ENCODE measurements around the gene CHST15. TPM values are rescaled to one million over a fixed set of nuclear protein-coding genes. Genes with fewer than 3 reads are reported as not detected.

The CHST15 gene
- total and polyA plus RNA-seq, 7 donors = 2.4 to 57.9 (median 29.9) TPM

DNA sequence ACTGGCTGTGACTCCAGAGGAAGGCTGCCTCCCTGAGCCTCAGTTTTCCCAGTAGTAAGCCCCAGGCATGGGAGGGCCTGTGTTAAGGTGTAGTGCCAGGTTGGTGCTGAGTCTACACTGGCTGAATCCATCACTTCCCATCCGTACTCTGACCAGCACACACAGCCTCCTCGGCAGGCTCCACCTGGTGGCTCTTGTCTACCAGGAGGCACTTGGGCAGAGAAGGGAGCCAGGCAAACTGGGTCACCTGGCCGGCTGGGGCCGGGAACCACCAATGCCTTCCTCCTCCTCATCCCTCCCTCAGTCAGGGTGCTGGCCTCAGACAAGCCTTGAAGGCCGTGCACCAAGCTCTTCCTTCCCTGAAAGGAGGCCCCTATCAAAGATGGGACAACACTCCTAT is 75.7 kb downstream of the CHST15 start:
- H3K27me3 ChIP-seq = no peaks in the 10 kb centered on the region
- H3K36me3 ChIP-seq = peaks cover 4 to 43% (median 8%) of the 10 kb centered on the region in 4 donors
- DNase-seq = no peak
- TF ChIP-seq POLR2AphosphoS5 (IDR thresholded peaks at IDR 0.05) (no peak), POLR2A (IDR thresholded peaks at IDR 0.05) (no peak), EP300 (IDR thresholded peaks at IDR 0.05) (no peak)
- TF ChIP-seq, protein P1, sequence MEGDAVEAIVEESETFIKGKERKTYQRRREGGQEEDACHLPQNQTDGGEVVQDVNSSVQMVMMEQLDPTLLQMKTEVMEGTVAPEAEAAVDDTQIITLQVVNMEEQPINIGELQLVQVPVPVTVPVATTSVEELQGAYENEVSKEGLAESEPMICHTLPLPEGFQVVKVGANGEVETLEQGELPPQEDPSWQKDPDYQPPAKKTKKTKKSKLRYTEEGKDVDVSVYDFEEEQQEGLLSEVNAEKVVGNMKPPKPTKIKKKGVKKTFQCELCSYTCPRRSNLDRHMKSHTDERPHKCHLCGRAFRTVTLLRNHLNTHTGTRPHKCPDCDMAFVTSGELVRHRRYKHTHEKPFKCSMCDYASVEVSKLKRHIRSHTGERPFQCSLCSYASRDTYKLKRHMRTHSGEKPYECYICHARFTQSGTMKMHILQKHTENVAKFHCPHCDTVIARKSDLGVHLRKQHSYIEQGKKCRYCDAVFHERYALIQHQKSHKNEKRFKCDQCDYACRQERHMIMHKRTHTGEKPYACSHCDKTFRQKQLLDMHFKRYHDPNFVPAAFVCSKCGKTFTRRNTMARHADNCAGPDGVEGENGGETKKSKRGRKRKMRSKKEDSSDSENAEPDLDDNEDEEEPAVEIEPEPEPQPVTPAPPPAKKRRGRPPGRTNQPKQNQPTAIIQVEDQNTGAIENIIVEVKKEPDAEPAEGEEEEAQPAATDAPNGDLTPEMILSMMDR (IDR thresholded peaks at IDR 0.05) = no peak
- peak overlapping the region in 1 of 4 donors; percentile 38 for H3K27ac ChIP-seq
- 59 to 87% methylated on average over 5 of the region's 5 CpGs for WGBS, 2 donors
- H3K9me3 ChIP-seq = no peaks in the 10 kb centered on the region
- no peak overlapping the region for H3K4me3 ChIP-seq
- intact Hi-C loops (cut with DNase I) = no loop called here
- peaks cover 0 to 7% (median 0%) of the 10 kb centered on the region in 4 donors for H3K4me1 ChIP-seq

DNA sequence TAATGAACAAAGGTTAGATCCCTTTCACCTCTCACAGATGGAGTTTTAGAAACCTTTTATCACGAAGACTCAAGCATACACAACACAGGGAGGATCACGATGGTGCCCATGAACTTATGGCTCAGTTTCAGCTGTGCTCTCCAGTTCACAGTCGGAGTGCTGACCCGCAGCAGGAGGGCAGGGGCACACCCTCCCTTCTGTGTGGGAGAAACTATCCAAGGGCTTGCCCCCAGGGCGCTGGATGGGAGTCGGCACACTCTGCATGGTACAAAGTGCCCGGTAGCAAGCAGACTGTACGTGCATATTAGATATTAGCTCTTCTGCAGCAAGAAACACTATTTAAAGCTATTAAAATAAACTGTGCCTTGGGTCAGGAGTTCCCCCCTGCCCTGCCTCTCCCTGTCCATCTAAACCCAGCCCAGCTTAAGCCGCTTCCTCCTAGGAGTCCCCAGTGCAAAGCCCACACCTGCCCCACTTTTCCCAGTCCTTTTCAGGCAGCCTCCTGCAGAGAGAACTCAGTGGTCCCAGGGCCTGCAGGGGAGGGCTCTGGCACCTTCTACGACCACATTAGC is 76.5 kb downstream of the CHST15 start:
- Histone ChIP-seq H3K27me3 (no peaks in the 10 kb centered on the region), H3K27ac (peak overlapping the region in 1 of 4 donors; percentile 38), H3K4me3 (no peak overlapping the region), H3K36me3 (peaks cover 4 to 51% (median 11%) of the 10 kb centered on the region in 4 donors), H3K4me1 (peaks cover 0 to 7% (median 0%) of the 10 kb centered on the region in 4 donors), H3K9me3 (no peaks in the 10 kb centered on the region)
- WGBS, 2 donors = 55 to 75% methylated on average over 10 of the region's 10 CpGs
- intact Hi-C loops (cut with DNase I) = no loop called here
- DNase-seq = no peak
- TF ChIP-seq POLR2A (IDR thresholded peaks at IDR 0.05) (no peak), POLR2AphosphoS5 (IDR thresholded peaks at IDR 0.05) (no peak), EP300 (IDR thresholded peaks at IDR 0.05) (no peak)
- TF ChIP-seq, protein P1 (IDR thresholded peaks at IDR 0.05) = no peak

DNA sequence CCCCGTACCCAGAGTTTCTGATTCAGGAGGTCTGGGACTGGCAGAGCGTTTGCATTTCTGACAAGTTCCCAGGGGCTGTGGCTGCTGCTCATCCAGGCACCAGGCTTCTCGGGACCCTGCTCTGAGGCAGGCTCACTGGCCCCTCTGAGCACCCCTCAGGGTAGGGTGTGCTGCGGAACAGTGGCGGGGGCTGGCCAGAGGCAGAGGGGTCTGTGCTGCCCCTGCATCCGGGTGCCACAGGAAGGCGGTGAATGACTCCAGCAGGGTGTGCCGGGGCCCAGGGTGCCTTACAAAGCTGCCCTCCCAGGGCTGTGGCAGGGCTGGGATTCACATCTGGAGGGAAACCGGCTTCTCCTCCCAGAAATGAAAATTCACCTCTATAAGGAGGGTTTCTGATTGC is 77.4 kb downstream of the CHST15 start:
- H3K27ac ChIP-seq = peak overlapping the region in 1 of 4 donors; percentile 38
- 88 to 92% methylated on average over 9 of the region's 9 CpGs for WGBS, 2 donors
- intact Hi-C loops (cut with DNase I) = no loop called here

DNA sequence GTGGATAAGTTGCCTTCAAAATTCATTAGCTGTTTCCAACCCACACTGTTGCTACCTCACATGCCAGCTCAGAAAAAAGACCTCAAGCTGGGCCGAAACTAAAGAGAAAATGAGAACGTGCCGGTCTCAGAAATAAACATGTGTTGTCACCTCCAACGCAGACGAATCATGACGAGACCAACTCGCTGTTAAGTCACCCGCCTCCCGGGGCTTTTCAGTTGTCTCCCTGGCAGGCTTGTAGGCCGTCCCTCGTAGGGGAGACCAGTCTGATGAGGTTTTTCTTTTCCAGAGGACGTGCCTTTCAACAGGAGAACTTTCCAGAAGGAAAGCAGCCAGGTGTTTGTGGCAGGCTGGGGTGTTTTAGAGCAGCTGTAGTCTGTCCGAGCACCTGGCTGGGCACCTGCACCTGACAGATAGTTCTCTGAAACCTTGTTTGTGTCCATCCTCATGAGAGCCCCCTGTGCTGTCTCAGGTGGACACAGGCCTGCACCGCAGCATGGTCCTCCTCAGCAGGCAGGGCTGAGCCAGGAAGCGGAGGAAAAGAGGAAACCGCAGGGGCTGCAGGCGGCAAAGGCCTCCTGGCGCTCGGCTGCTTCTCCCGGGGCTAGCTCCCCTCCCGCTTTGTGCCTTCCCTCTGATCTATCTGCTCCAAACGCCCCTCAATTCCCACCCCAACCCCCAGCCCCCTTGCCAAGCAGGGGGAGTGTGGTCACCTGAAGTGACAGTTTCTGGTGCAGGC is 78.8 kb downstream of the CHST15 start:
- peak overlapping the region in 1 of 4 donors; percentile 1 for H3K27ac ChIP-seq
- WGBS, 2 donors = 78 to 82% methylated on average over 22 of the region's 22 CpGs
- no peak overlapping the region for H3K4me3 ChIP-seq
- no peak for DNase-seq
- no peaks in the 10 kb centered on the region for H3K9me3 ChIP-seq
- no peaks in the 10 kb centered on the region for H3K27me3 ChIP-seq
- TF ChIP-seq POLR2AphosphoS5 (IDR thresholded peaks at IDR 0.05) = no peak
- TF ChIP-seq, protein P1 (IDR thresholded peaks at IDR 0.05) = no peak
- TF ChIP-seq EP300 (IDR thresholded peaks at IDR 0.05) = no peak
- TF ChIP-seq POLR2A (IDR thresholded peaks at IDR 0.05) = no peak
- H3K4me1 ChIP-seq = peaks cover 0 to 26% (median 13%) of the 10 kb centered on the region in 4 donors
- H3K36me3 ChIP-seq = peaks cover 0 to 38% (median 4%) of the 10 kb centered on the region in 4 donors
- intact Hi-C loops (cut with DNase I) = no loop called here

More for the DNA sequence above, 77.4 kb downstream of the CHST15 start:
- no peak for TF ChIP-seq POLR2AphosphoS5 (IDR thresholded peaks at IDR 0.05)
- no peak for TF ChIP-seq EP300 (IDR thresholded peaks at IDR 0.05)
- TF ChIP-seq, protein P1 (IDR thresholded peaks at IDR 0.05) = no peak
- no peak for TF ChIP-seq POLR2A (IDR thresholded peaks at IDR 0.05)
- Histone ChIP-seq H3K27me3 (no peaks in the 10 kb centered on the region), H3K9me3 (no peaks in the 10 kb centered on the region), H3K4me1 (peaks cover 0 to 13% (median 1%) of the 10 kb centered on the region in 4 donors), H3K4me3 (no peak overlapping the region), H3K36me3 (peaks cover 4 to 47% (median 12%) of the 10 kb centered on the region in 4 donors)
- DNase-seq = no peak

Data from sigmoid colon (tissue), 7 donors.